Transverse colon (tissue), 4 donors: ENCODE results near the gene CCER1.

Experiments used
- CTCF ChIP-seq, 5 experiments: fragments of 200-600 bp in 3 of 5; fragments of 450-650 bp in 2 of 5; sonication (generic) in 3 of 5; IDR thresholded peaks; 1 replicate in 2 of 5; 2 replicates in 3 of 5; pipeline ENCODE4 v1.5.1; 2016 to 2017; ENCODE audit warnings: antibody characterized with exemption in 5 of 5, inconsistent platforms in 3 of 5, mild to moderate bottlenecking in 2 of 5, moderate library complexity in 1 of 5
- POLR2AphosphoS5 ChIP-seq, 3 donors: sonication (generic); formaldehyde crosslinking; IDR thresholded peaks; one replicate each; pipeline ENCODE4 v1.6.1; 2016; ENCODE audit warnings: antibody characterized with exemption in 3 of 3

- no peak for TF ChIP-seq CTCF (IDR thresholded peaks at IDR 0.05)
- TF ChIP-seq POLR2AphosphoS5 (IDR thresholded peaks at IDR 0.05), result no peak
These were observed 17.2 kb upstream of the CCER1 start for GRCh38 chr12:90972226-90972625.
